ENCODE measurements around the gene DBP. TPM values are rescaled to one million over a fixed set of nuclear protein-coding genes. Genes with fewer than 3 reads are reported as not detected.

DBP gene
- total RNA-seq, 1 donor from 2014 or later = 2.9 TPM

- TF ChIP-seq CTCF (IDR thresholded peaks at IDR 0.05; ENCODE audit: partially characterized antibody, unreplicated experiment) = peak; percentile 96
- peak; percentile 96 for DNase-seq
- H3K36me3 Mint-ChIP-seq (ENCODE audit: unreplicated experiment) = no peaks in the 10 kb centered on the region
- H3K4me3 Mint-ChIP-seq (ENCODE audit: unreplicated experiment) = peak overlapping the region; percentile 79
- H3K9me3 Mint-ChIP-seq (ENCODE audit: unreplicated experiment) = peaks cover 3% of the 10 kb centered on the region
- peak overlapping the region; percentile 12 for H3K27ac Mint-ChIP-seq (ENCODE audit: unreplicated experiment)
- H3K27me3 Mint-ChIP-seq (ENCODE audit: unreplicated experiment) = peaks cover 3% of the 10 kb centered on the region
- H3K4me1 Mint-ChIP-seq (ENCODE audit: low read depth, unreplicated experiment) = no peaks in the 10 kb centered on the region
These were observed 48.3 kb downstream of the DBP start for GRCh38 chr19:48588670-48589401.

- Mint-ChIP-seq H3K9me3 (ENCODE audit: unreplicated experiment) (peaks cover 3% of the 10 kb centered on the region), H3K27me3 (ENCODE audit: unreplicated experiment) (peaks cover 3% of the 10 kb centered on the region), H3K27ac (ENCODE audit: unreplicated experiment) (no peak overlapping the region), H3K36me3 (ENCODE audit: unreplicated experiment) (no peaks in the 10 kb centered on the region), H3K4me3 (ENCODE audit: unreplicated experiment) (no peak overlapping the region), H3K4me1 (ENCODE audit: low read depth, unreplicated experiment) (no peaks in the 10 kb centered on the region)
- DNase-seq = no peak
- no peak for TF ChIP-seq CTCF (IDR thresholded peaks at IDR 0.05; ENCODE audit: partially characterized antibody, unreplicated experiment)
These were observed 49.8 kb downstream of the DBP start for GRCh38 chr19:48587387-48587786.

- no peaks in the 10 kb centered on the region for H3K4me1 Mint-ChIP-seq (ENCODE audit: low read depth, unreplicated experiment)
- H3K27me3 Mint-ChIP-seq (ENCODE audit: unreplicated experiment) = no peaks in the 10 kb centered on the region
- no peak for DNase-seq
- no peak for TF ChIP-seq CTCF (IDR thresholded peaks at IDR 0.05; ENCODE audit: partially characterized antibody, unreplicated experiment)
- no peaks in the 10 kb centered on the region for H3K36me3 Mint-ChIP-seq (ENCODE audit: unreplicated experiment)
- peaks cover 2% of the 10 kb centered on the region for H3K9me3 Mint-ChIP-seq (ENCODE audit: unreplicated experiment)
- no peak overlapping the region for H3K4me3 Mint-ChIP-seq (ENCODE audit: unreplicated experiment)
- no peak overlapping the region for H3K27ac Mint-ChIP-seq (ENCODE audit: unreplicated experiment)
These were observed 55.0 kb downstream of the DBP start for GRCh38 chr19:48582168-48582567.

Other genes starting within 250 kb of the DBP start
- gene KDELR1, start 245.8 kb downstream of the DBP start, total RNA-seq (ENCODE audit: unreplicated experiment) = 213 TPM
- gene GRIN2D, start 243.7 kb downstream of the DBP start, total RNA-seq (ENCODE audit: unreplicated experiment) = 21.7 TPM
- gene GRWD1, start 191.4 kb downstream of the DBP start, total RNA-seq (ENCODE audit: unreplicated experiment) = 25.0 TPM
- 1.0 TPM for gene KCNJ14, start 181.8 kb downstream of the DBP start, total RNA-seq (ENCODE audit: unreplicated experiment)
- 233 TPM for gene CYTH2, start 168.0 kb downstream of the DBP start, total RNA-seq (ENCODE audit: unreplicated experiment)
- gene LMTK3, start 125.5 kb downstream of the DBP start, total RNA-seq (ENCODE audit: unreplicated experiment) = 36.3 TPM
- gene SULT2B1, start 85.2 kb downstream of the DBP start, total RNA-seq (ENCODE audit: unreplicated experiment) = not detected
- not detected for gene SPACA4, start 30.6 kb downstream of the DBP start, total RNA-seq (ENCODE audit: unreplicated experiment)
- gene FAM83E, start 22.3 kb downstream of the DBP start, total RNA-seq (ENCODE audit: unreplicated experiment) = 1.5 TPM
- 1,011 TPM for gene RPL18, start 18.2 kb downstream of the DBP start, total RNA-seq (ENCODE audit: unreplicated experiment)
- gene SPHK2, start 17.9 kb downstream of the DBP start, total RNA-seq (ENCODE audit: unreplicated experiment) = 146 TPM
- gene CA11, start 8.8 kb upstream of the DBP start, total RNA-seq (ENCODE audit: unreplicated experiment) = 7.8 TPM
- 1.8 TPM for gene NTN5, start 35.6 kb upstream of the DBP start, total RNA-seq (ENCODE audit: unreplicated experiment)
- gene FUT2, start 58.6 kb upstream of the DBP start, total RNA-seq (ENCODE audit: unreplicated experiment) = 0.22 TPM
- gene MAMSTR, start 82.3 kb upstream of the DBP start, total RNA-seq (ENCODE audit: unreplicated experiment) = 2.7 TPM
- gene RASIP1, start 103.2 kb upstream of the DBP start, total RNA-seq (ENCODE audit: unreplicated experiment) = 6.2 TPM
- not detected for gene IZUMO1, start 109.5 kb upstream of the DBP start, total RNA-seq (ENCODE audit: unreplicated experiment)
- 4.4 TPM for gene FUT1, start 115.3 kb upstream of the DBP start, total RNA-seq (ENCODE audit: unreplicated experiment)
- not detected for gene FGF21, start 118.1 kb upstream of the DBP start, total RNA-seq (ENCODE audit: unreplicated experiment)
- 22.3 TPM for gene BCAT2, start 173.7 kb upstream of the DBP start, total RNA-seq (ENCODE audit: unreplicated experiment)
- gene HSD17B14, start 199.1 kb upstream of the DBP start, total RNA-seq (ENCODE audit: unreplicated experiment) = 1.0 TPM
- gene PLEKHA4, start 231.2 kb upstream of the DBP start, total RNA-seq (ENCODE audit: unreplicated experiment) = 9.4 TPM
- gene PPP1R15A, start 235.0 kb upstream of the DBP start, total RNA-seq (ENCODE audit: unreplicated experiment) = 106 TPM